ENCODE data around the gene DNAH2. TPM values are rescaled to one million over a fixed set of nuclear protein-coding genes. Genes with fewer than 3 reads are reported as not detected.

The DNAH2 gene
- total and polyA plus RNA-seq, 2 of the 8 experiments (the other 6 are each of a cell fraction or from before 2014, with no cell fraction given), result 0.13 to 0.18 TPM

DNA sequence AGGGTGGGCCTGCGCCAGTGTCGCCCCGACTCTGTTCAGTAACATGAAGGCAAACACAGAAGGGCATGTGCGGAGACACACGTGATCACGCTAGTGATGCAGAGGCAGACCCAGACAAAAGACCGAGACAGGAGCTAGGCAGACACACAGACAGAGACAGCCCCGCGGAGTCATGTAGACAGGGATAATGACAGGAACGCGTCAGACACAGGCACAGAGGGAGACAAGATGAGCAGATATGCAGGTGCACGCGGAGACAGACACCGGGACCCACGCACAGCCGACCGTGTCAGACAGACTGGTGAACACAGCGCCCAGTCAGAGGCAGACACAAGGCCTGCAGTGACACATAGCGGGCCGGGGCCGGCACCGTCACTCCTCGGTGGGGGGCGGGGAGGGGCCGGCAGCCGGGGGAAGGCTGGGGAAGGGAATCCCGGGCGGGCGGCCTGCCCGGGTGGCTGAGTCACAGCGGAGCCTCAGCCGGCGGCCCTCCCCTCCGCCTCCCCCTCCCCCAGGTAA is 123.9 kb downstream of the DNAH2 start:
- H2AK5ac ChIP-seq (ENCODE audit: low read depth, low read length), result peak overlapping the region; percentile 33; the same call in 1 of the 2 replicates
- no peak overlapping the region for H3K56ac ChIP-seq (replicated peaks; ENCODE audit: insufficient read length, low read depth, low read length)
- H4K91ac ChIP-seq (replicated peaks; ENCODE audit: insufficient read length, low read length), result no peak overlapping the region
- peak overlapping the region; percentile 37; the same call in 1 of the 2 replicates for H3K27ac ChIP-seq (ENCODE audit: low read depth, low read length)
- H4K8ac ChIP-seq (ENCODE audit: extremely low read depth, insufficient read depth, low read length), result peak overlapping the region; percentile 77
- H4K5ac ChIP-seq (ENCODE audit: insufficient read length, low read depth, low read length), result peak overlapping the region; percentile 75
- H3K23ac ChIP-seq (ENCODE audit: insufficient read length), result no peak overlapping the region
- H3K4me2 ChIP-seq (ENCODE audit: insufficient read depth in 1 of 2, low read depth in 2 of 2, low read length in 2 of 2), result peak overlapping the region; percentile 96 to 100
- no peaks in the 10 kb centered on the region; a peak in 1 of 8 replicates for H3K36me3 ChIP-seq (ENCODE audit: control insufficient read depth in 2 of 4, insufficient read depth in 4 of 4, low read length in 3 of 4)
- H3K14ac ChIP-seq (ENCODE audit: insufficient read length), result no peak overlapping the region
- H2AFZ ChIP-seq (ENCODE audit: low read length), result no peak overlapping the region
- no peaks in the 10 kb centered on the region for H3K79me2 ChIP-seq (ENCODE audit: control insufficient read depth in 1 of 2, insufficient read depth in 2 of 2, low read length in 2 of 2)
- no peak overlapping the region for H2BK120ac ChIP-seq (replicated peaks; ENCODE audit: low read depth, low read length)
- no peak overlapping the region for H2BK20ac ChIP-seq (ENCODE audit: low read length)
- ChIA-PET CTCF (ENCODE audit: partially characterized antibody) (interaction anchor here (1.4 to 5.0 kb wide), 6 partner anchors 9 to 98 kb away, joined by 3 to 25 read pairs (median 6); no protein-coding TSS in a partner anchor), POLR2A (ENCODE audit: partially characterized antibody) (interaction anchor here (0.6 to 5.2 kb wide), 8 partner anchors 9 to 165 kb away, joined by 3 to 34 read pairs (median 8); partner anchors contain the start of genes CYB5D1, KDM6B, NAA38 and TMEM88)
- peak overlapping the region; percentile 93; the same call in 1 of the 2 replicates for H3K18ac ChIP-seq (ENCODE audit: extremely low read depth, low read length)
- peak overlapping the region; percentile 70 to 98 (median 86) for H3K4me3 ChIP-seq (ENCODE audit: extremely low read depth in 1 of 4, insufficient read depth in 2 of 4, low read depth in 3 of 4, low read length in 4 of 4)
- DNase-seq (ENCODE audit: low read depth in 1 of 2, low spot score in 2 of 2) (no peak), FAIRE-seq (no peak)
- H3K27me3 ChIP-seq (replicated peaks in 1 of 4; ENCODE audit: control insufficient read depth in 3 of 4, extremely low read depth in 1 of 4, insufficient read depth in 3 of 4, low read length in 3 of 4), result peaks cover 18 to 53% (median 49%) of the 10 kb centered on the region in 4 experiments
- H2BK15ac ChIP-seq (ENCODE audit: low read length), result no peak overlapping the region
- peak overlapping the region; percentile 77; the same call in 1 of the 2 replicates for H2BK12ac ChIP-seq (ENCODE audit: low read depth, low read length)
- H3K4me1 ChIP-seq (replicated peaks in 1 of 4; ENCODE audit: control insufficient read depth in 3 of 4, insufficient read depth in 4 of 4, low read length in 3 of 4), result peaks cover 10 to 34% (median 21%) of the 10 kb centered on the region in 4 experiments
- no peaks in the 10 kb centered on the region for H3K9me3 ChIP-seq (ENCODE audit: insufficient read depth in 2 of 2, low read depth in 1 of 2, low read length in 1 of 2)
- 9% methylated on average over 18 of the region's 34 CpGs; no CpG with 5 or more reads in 1 of the 2 experiments for WGBS, 2 experiments (ENCODE audit: extremely low coverage in 1 of 2, insufficient coverage in 1 of 2, insufficient read length in 1 of 2, insufficient replicate concordance in 2 of 2, low coverage in 1 of 2, low lambda C conversion rate in 2 of 2, missing lambda C conversion rate in 1 of 2)
- H3K79me1 ChIP-seq (ENCODE audit: low read depth, low read length), result no peaks in the 10 kb centered on the region
- no peak overlapping the region for H3K4ac ChIP-seq (replicated peaks; ENCODE audit: insufficient read length, low read depth, low read length)
- peak overlapping the region; percentile 57 to 71 (median 66); a peak in 6 of 7 replicates for H3K9ac ChIP-seq (replicated peaks in 1 of 4; ENCODE audit: extremely low read depth in 1 of 4, low read depth in 3 of 4, low read length in 3 of 4)
- H3K23me2 ChIP-seq (ENCODE audit: low read depth, low read length), result peaks cover 39% of the 10 kb centered on the region
- peak overlapping the region; percentile 60; the same call in 1 of the 2 replicates for H2BK5ac ChIP-seq (ENCODE audit: low read depth, low read length)
- peaks cover 12 to 42% of the 10 kb centered on the region in 2 experiments for H4K20me1 ChIP-seq (replicated peaks in 1 of 2; ENCODE audit: control insufficient read depth in 1 of 2, insufficient read depth in 2 of 2, low read length in 2 of 2)
- TF ChIP-seq CBX8 (IDR thresholded peaks at IDR 0.05; ENCODE audit: borderline replicate concordance, low read depth, low read length) (no peak), HDAC2 (IDR thresholded peaks at IDR 0.05; ENCODE audit: borderline replicate concordance in 1 of 2, low read depth in 2 of 2, low read length in 2 of 2) (no peak), CEBPB (IDR thresholded peaks at IDR 0.05; ENCODE audit: low read depth, low read length) (no peak), SIN3A (conservative IDR thresholded peaks at IDR 0.05 in 1 of 2, IDR thresholded peaks at IDR 0.05 in 1 of 2; ENCODE audit: low read depth in 1 of 2, low read length in 2 of 2) (peak; percentile 31 to 35; a peak in 1 of 4 replicates), CREB1 (IDR thresholded peaks at IDR 0.05) (no peak), BCL11A (IDR thresholded peaks at IDR 0.05; ENCODE audit: low read depth in 2 of 2, low read length in 2 of 2) (no peak), GABPA (IDR thresholded peaks at IDR 0.05; ENCODE audit: borderline replicate concordance, insufficient read depth, low read length) (no peak), YY1 (IDR thresholded peaks at IDR 0.05; ENCODE audit: low read depth, low read length) (no peak), SUZ12 (IDR thresholded peaks at IDR 0.05; ENCODE audit: low read length) (no peak; the same call in 1 of the 2 replicates)
- TF ChIP-seq, protein P1, sequence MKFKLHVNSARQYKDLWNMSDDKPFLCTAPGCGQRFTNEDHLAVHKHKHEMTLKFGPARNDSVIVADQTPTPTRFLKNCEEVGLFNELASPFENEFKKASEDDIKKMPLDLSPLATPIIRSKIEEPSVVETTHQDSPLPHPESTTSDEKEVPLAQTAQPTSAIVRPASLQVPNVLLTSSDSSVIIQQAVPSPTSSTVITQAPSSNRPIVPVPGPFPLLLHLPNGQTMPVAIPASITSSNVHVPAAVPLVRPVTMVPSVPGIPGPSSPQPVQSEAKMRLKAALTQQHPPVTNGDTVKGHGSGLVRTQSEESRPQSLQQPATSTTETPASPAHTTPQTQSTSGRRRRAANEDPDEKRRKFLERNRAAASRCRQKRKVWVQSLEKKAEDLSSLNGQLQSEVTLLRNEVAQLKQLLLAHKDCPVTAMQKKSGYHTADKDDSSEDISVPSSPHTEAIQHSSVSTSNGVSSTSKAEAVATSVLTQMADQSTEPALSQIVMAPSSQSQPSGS (IDR thresholded peaks at IDR 0.05; ENCODE audit: low read length), result no peak
